KBM-7 (cell line): ENCODE data around the gene FOXA1.

Experiments
- DNase-seq: peaks from one replicate; pipeline ENCODE4 v3.0.0-alpha.2; 2015
- in situ Hi-C: fragments of 300-500 bp; cut with MboI; formaldehyde crosslinking; loops from 2 replicates; pipeline ENCODE4 v1.14.3; 2020; ENCODE audit warnings: low sequenced_read_pairs, low pct_unique_long_range_greater_than_20kb, mixed read lengths

FOXA1 gene

GRCh38 chr14:37591311-37591940 lies 3.6 kb downstream of the FOXA1 start:
- no peak for DNase-seq
- in situ Hi-C loops: no loop called here

DNA sequence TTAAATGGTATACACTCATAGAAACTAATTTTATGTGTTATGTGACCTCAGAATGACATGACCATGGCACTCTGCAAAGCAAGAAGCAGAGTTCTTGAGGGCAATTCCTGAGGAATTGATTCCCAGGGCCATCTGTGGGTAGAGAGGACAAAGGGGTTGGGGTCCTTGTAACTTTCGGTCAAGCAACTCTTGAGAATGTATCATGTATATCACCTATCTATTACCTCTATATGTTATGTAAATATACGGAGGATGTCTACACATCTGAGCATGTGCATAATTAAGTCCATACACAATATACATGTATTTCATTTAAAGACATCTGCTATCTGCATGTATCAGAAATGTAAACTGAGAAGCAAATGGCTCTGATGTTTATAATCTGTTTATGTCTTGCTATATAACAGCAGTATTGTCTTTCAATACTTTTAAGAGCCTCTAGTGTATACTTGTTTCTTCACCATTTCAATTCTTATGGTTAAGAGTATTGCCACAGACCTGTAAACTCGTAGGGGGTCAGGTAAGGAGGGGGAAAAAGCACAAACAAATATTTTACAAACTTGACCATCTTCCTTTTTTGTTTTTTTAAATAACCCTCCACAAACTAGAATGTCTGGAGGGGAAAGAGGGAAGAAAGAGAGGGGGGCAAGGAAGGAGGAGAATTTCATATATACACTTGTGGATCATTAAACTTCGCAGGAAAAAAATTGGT lies 4.5 kb downstream of the FOXA1 start:
- in situ Hi-C loops: no loop called here
- no peak for DNase-seq

- in situ Hi-C loops: no loop called here
- no peak for DNase-seq
Observed at GRCh38 chr14:37589715-37590427, 5.2 kb downstream of the FOXA1 start.

DNA sequence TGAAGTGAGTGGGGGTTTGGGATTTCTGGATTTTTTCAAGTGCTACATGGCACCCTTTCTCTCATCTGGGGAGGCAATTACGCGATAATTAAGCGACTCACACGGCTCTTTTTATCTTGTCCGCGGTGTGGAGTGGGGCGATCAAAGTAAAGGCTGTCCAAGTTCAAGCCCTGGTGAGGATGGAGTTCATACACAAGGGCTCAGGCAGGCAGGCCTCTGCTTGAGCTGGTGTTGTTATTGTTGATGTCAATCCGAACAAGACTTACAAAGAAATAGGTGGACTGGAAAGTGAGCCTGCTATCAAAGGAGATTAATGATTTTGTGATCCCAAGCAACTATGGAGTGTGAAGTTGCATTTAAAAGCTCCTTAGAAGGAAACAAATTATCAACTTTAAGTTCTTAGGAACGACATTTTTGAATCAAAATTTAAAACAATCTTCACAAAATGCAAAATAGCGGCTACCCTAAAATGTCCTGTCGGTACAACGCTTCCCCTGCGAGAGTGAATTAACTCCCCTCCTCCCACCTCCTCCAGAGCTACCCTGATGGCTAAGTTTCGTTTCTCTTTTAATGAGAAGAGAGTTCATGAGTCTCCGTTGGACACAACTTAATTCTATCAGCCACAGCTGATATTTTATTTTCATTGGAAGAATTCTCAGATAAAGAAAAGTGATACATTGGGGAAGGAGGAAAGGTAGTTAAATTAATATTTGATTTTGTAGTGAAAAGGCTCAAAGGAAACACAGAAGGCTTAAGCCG lies 5.9 kb downstream of the FOXA1 start:
- in situ Hi-C loops: no loop called here
- DNase-seq: no peak

DNA sequence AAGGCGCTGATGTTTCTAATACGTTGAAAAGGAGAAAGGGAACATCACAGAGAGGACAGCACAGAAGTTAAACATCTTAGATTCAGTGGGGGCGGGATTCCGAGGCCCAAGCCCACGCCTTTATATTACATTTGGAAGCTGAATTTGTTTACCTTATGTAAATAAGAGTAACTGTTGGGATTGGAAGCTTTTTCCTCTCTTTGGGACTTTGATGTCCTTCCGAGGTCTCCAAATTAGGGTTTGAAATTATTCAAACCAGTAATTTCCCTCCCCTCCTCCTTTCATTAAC lies 6.4 kb downstream of the FOXA1 start:
- no peak for DNase-seq
- in situ Hi-C loops: no loop called here

DNA sequence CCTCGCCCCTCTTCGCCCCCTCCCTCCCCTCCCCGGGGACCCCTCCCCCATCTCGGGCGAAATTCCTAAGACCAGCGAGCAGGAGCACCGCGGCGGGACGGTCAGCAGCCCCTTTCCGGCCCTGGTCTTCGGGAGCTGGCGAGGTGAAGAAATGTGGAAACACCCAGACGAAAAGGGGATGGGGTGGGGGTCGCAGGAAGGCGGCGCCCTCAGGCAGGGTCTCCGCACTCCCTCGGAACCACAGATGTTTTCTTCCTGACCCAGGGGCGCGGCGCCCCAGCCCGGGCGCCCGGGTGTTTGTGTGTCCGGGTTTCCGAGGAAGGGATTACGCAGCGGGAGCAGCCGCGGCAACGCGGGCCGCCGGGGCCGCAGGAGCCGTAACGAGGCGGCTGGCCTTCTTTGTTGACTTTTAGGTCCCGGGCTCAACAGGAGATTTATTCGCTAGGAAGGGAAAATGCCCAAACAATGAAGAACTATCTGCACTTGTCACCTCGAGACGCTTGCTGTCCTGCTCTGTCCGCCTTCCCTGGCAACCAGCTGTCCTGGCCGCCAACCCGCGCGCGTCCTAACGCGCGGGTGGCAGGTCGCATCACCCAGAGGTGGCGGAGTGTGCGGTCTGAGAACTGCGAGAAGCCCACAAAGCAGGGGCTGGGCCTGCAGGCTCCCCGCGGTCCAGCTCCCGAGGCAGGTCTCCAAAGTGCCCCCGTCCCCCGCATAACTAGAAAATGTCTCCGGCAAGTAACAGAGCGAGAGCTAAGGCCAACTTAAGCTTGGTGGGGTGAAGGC lies 7.0 kb downstream of the FOXA1 start:
- in situ Hi-C loops: no loop called here
- no peak for DNase-seq

DNA sequence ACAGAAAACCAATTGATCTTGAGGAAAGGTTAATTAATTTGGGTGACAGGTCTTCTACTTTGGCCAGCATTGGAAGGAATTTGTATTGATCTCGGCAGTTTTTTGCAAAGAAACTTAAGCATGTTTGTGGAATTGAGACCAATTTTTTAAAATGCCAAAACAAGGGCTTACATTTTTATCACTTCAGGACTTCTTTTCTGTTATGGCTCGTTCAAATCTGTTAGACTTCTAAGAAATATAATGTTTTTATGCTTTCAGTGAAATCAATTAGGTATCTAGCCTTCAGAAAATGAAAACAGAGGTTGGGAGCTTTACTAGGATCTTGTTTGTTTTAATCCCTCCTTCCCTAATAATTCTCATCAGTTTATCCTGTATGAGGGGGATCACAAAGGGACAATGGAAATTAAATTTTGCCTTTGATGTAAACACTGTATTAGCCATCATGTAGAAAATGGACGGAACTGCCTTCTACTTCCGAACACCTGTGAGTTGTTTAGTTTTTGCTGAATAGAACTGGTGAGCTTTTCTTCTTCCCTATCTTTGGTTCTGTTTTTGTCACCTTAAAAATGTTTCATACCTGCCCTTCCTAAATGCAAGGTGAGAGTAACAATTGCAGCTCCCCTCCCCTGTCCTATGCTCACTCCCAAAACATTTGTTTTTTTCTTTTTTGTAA lies 7.8 kb downstream of the FOXA1 start:
- DNase-seq: no peak

GRCh38 chr14:37586797-37587130 lies 8.3 kb downstream of the FOXA1 start:
- in situ Hi-C loops: no loop called here
- no peak for DNase-seq

More for the DNA sequence above, 7.8 kb downstream of the FOXA1 start:
- in situ Hi-C loops: no loop called here

DNA sequence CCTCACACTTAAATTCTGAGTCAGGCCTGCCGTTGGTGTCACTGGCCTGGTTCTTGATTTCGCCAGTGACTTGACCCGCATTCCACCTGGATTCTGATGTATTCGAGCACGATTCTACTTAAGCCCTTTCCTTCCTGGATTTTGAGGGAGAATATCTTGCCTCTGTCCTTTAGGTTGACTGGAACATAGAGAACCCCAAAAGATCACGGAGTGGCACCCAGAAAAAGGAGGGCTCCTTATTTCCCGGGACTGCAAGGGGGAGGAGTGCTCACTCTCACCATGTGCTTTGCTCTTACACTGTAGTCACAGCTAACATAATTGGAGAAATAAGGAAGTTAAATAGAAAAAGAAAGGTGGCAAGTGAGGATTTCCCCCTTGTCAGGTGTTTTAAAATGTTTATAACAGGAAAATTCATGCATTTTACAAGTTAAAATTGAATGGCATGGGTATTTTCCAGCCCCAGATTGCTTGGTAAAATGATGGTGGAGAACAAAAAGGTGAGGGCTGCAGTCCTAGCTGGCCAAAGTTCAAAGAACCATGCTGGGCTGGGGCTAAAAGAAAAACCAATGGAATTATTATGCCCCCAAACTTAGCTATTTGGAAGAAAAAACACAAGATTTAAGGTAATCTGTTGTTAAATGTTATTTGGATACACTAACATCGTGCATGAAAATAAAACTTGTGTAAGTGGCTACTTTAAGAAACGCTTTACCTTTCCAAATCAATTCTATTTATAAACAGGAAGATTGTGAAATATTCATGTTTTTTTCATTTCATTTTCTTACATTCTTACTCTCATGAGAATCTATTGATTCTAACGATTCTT lies 8.9 kb downstream of the FOXA1 start:
- in situ Hi-C loops: no loop called here

GRCh38 chr14:37585101-37585511 lies 9.9 kb downstream of the FOXA1 start:
- in situ Hi-C loops: no loop called here
- DNase-seq: no peak

More for the DNA sequence above, 8.9 kb downstream of the FOXA1 start:
- DNase-seq: no peak

DNA sequence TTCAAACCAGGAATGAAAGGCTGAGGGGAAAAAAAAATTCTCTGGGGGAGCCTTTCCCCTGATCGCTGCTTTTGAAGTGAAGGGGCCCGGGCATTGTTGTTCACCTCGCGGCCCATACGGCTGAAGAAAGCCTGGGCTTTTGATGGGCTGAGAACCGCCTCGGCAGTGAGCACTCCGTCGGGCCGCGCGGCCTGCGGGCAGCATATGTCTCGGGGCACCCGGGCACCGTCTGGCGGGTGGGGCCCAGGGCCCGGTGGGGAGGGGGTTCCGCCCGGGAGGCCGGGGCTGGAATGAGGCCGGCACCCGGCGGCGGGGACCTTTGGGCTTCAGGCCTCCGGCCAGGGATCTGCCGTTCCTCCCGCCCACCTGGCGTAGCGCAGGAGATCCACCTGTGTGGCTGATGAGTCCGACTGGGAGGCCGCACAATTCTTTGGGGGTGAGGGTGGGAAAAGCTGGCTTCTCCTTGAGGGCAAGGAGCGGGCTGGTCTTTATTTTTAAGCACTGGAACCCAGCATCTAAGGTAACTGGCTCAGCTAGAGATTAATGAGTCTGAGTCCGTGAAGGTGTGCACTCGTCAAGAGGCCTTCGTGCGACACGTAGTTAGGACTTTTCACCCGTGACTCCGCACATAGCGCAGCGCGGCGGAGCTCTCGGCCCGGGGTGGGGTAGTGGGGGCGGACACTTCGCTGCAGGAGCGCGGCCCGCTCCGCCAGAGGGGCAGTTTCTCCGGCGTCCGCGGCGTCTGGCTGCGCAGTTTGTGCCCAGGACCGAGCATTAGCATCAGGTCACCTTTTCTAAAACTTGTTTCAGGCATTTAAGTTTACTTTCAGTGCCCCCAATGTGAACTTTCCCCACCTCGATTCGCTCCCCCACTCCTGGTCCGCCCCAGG lies 10.6 kb downstream of the FOXA1 start:
- no peak for DNase-seq
- in situ Hi-C loops: no loop called here

GRCh38 chr14:37583358-37584210 lies 11.5 kb downstream of the FOXA1 start:
- DNase-seq: no peak
- in situ Hi-C loops: no loop called here

GRCh38 chr14:37580146-37580545 lies 14.9 kb downstream of the FOXA1 start:
- in situ Hi-C loops: no loop called here
- DNase-seq: no peak

GRCh38 chr14:37579274-37579673 lies 15.8 kb downstream of the FOXA1 start:
- in situ Hi-C loops: no loop called here
- DNase-seq: no peak

DNA sequence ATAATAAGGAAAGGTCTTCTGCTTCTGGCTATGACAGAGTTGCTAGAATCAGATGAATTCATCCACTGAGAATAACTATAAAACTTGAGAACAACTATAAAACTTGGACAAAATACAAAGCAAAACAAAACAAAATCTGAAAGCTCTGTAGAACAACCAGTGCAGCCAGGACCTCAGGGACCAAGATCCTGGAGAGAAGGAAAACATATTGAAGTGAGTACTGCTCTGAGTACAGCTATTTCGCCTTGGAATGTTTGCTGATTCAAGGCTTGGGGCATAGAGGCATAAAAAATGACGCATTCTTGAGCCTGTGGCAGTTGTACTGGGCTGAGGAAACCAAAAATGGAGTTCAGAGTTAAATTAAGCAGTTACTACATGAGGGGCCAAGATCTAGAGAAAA lies 21.7 kb downstream of the FOXA1 start:
- in situ Hi-C loops: no loop called here

DNA sequence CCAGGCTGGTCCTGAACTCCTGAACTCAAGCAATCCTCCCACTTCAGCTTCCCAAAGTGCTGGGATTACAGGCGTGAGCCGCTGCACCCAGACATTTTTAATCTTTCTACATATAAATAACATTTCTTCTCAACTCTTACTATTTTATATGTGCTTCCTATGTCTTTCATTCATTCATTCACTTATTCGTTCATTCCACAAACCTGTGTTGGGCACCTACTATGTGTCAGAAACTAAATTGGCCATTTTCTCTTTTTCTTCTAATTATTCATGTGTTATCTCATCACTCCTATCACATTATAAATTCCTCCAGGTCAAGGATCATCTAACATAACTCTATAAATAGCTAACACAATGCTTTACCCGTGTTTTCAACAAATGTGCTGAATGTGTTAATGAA lies 23.7 kb downstream of the FOXA1 start:
- in situ Hi-C loops: no loop called here
- no peak for DNase-seq

More for the DNA sequence above, 21.7 kb downstream of the FOXA1 start:
- DNase-seq: no peak
